ENCODE data around the gene GNB4.

GNB4 gene

DNA sequence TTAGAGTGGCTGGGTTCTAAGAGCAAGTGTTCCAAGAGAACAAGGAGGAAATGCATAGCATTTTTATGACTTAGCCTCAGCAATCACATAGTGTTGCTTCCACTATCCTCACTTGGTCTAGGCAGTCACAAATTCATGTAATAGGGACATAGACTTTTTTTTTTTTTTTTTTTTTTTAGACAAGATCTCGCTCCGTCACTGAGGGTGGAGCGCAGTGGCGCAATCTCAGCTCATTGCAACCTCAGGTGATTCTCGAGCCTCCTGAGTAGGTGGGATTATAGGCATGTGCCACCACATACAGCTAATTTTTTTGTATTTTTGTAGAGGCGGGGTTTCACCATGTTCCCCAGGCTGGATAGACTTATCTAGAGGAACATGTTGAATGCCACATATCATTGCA lies 4.7 kb upstream of the GNB4 start:
- TF ChIP-seq, protein P1, sequence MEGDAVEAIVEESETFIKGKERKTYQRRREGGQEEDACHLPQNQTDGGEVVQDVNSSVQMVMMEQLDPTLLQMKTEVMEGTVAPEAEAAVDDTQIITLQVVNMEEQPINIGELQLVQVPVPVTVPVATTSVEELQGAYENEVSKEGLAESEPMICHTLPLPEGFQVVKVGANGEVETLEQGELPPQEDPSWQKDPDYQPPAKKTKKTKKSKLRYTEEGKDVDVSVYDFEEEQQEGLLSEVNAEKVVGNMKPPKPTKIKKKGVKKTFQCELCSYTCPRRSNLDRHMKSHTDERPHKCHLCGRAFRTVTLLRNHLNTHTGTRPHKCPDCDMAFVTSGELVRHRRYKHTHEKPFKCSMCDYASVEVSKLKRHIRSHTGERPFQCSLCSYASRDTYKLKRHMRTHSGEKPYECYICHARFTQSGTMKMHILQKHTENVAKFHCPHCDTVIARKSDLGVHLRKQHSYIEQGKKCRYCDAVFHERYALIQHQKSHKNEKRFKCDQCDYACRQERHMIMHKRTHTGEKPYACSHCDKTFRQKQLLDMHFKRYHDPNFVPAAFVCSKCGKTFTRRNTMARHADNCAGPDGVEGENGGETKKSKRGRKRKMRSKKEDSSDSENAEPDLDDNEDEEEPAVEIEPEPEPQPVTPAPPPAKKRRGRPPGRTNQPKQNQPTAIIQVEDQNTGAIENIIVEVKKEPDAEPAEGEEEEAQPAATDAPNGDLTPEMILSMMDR (IDR thresholded peaks at IDR 0.05; ENCODE audit: low read depth, low read length, missing control alignments), result no peak

DNA sequence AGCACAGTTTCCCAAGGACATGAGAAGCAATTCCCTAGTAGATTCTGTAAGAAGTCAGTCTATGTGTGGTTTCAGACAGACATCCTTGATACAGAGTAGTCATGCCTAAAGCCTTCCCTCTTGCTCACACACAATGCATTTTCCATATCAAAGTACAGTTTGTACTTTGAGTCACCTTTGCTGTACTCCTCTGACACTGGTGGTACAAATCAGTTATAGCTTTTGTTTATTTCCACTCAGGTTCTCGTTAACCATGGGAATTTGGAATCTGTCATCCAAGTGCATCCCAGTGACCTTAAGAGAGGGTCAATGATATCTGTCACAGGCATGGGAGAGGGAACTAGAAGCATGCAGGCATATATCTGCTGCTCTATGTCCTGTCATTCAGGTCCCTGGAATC lies 3.6 kb upstream of the GNB4 start:
- DNase-seq (ENCODE audit: low read depth), result no peak
- in situ Hi-C loops (cut with HindIII; ENCODE audit: low sequenced_read_pairs), result no loop called here
- no peak overlapping the region for H3K4me3 ChIP-seq (ENCODE audit: low read depth, low read length)
- TF ChIP-seq, protein P1 (IDR thresholded peaks at IDR 0.05; ENCODE audit: low read depth, low read length, missing control alignments), result no peak

More for the DNA sequence above, 4.7 kb upstream of the GNB4 start:
- H3K4me3 ChIP-seq (ENCODE audit: low read depth, low read length), result no peak overlapping the region
- no peak for DNase-seq (ENCODE audit: low read depth)
- in situ Hi-C loops (cut with HindIII; ENCODE audit: low sequenced_read_pairs), result no loop called here

DNA sequence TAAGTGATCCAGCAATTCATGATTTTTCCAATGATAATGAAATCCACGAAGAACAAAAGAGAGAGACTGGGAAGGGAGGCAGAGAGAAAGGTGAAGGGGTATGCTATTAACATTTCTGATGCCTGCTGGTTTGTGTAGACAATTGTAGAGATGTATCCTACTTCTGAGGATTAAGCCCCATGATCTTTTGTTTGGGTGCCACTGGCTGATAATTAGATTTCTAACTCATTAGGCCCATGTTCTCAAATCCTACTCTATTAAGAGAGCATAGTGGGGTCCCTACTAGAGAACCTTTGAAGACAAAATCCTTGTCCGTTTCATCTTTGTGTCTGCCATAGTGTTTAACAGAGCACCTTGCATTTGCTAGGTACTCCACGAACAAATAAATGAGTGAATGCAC lies 2.7 kb upstream of the GNB4 start:
- in situ Hi-C loops (cut with HindIII; ENCODE audit: low sequenced_read_pairs), result no loop called here
- TF ChIP-seq, protein P1 (IDR thresholded peaks at IDR 0.05; ENCODE audit: low read depth, low read length, missing control alignments), result no peak
- H3K4me3 ChIP-seq (ENCODE audit: low read depth, low read length), result no peak overlapping the region
- DNase-seq (ENCODE audit: low read depth), result no peak

DNA sequence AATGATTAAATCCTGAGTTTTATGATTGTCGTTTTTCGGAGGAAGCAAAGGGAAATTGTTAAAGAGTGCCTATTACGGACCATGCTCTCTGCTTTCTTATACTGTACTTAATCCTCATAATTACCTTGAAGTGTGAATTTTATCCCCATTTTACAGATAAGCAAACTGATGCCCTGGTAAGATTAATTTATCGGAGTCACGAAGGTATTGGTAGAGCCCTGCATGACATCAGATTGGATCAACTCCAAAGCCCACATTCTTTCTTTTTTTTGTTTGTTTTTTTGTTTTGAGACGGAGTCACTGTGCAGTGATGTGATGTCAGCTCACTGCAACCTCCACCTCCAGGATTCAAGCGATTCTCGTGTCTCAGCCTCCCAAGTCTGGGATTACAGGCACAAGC lies 1.6 kb upstream of the GNB4 start:
- H3K4me3 ChIP-seq (ENCODE audit: low read depth, low read length), result no peak overlapping the region
- in situ Hi-C loops (cut with HindIII; ENCODE audit: low sequenced_read_pairs), result no loop called here
- DNase-seq (ENCODE audit: low read depth), result no peak
- TF ChIP-seq, protein P1 (IDR thresholded peaks at IDR 0.05; ENCODE audit: low read depth, low read length, missing control alignments), result no peak

DNA sequence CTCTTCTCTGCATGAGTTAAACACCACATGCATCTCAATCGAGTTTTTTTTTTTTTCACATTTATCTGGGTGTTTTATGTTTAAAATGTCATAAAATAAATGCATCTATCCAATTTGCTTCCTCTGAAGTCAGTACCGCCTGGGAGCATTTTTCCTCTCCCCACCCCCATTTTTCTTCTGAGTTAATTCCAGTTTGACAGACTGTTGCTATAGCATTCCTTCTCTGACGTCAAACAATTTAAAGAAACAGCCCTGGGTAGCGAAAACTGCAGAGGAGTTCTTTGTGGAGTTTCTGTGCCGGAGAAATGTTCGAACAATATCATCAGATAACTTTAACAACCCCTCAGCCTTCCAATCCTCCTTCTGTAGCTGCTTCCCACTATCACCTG lies 900 bp upstream of the GNB4 start:
- DNase-seq (ENCODE audit: low read depth), result peak; percentile 43
- H3K4me3 ChIP-seq (ENCODE audit: low read depth, low read length), result peak overlapping the region; percentile 89
- in situ Hi-C loops (cut with HindIII; ENCODE audit: low sequenced_read_pairs), result no loop called here
- TF ChIP-seq, protein P1 (IDR thresholded peaks at IDR 0.05; ENCODE audit: low read depth, low read length, missing control alignments), result no peak

DNA sequence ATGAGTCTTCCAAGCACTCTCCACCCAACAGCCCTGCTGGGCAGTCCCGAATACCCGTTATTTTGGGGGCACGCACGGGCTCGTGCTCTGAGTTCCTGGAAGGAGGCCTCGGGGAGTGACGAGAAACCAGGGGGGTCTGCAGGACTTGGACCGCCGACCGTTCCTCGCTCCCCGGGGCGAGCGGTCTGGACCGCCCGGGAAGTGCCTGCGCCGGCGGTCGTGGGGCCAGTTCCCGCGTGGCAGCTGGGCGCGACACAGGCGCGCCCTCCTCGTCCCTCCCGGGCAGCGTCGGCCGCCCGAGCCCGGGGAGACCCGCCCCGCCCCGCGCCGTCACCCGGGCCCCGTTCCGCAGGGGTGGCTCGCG lies 387 bp downstream of the GNB4 start:
- in situ Hi-C loops (cut with HindIII; ENCODE audit: low sequenced_read_pairs), result no loop called here
- no peak for DNase-seq (ENCODE audit: low read depth)
- TF ChIP-seq, protein P1 (IDR thresholded peaks at IDR 0.05; ENCODE audit: low read depth, low read length, missing control alignments), result no peak
- H3K4me3 ChIP-seq (ENCODE audit: low read depth, low read length), result peak overlapping the region; percentile 89

DNA sequence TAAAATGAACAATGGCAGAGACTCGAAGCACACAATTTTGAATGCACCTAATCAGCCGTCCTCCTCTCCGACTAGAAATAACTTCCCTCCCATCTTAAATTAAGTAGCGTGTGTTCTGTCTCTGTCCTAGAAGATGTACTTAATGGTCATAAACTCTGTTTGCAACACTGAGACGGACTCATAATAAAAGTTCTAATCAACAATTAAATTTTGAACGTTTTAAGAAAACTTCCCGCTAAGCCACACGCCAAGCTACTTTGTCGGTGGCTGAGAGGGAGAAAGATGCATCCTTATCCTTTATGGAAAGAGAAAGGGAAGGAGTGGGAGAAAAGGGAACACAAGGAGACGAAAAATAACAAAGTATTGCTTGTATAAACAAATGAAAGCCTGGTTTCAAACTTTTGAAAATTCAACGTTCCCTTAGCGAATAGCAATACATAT lies 989 bp downstream of the GNB4 start:
- in situ Hi-C loops (cut with HindIII; ENCODE audit: low sequenced_read_pairs), result no loop called here
- DNase-seq (ENCODE audit: low read depth), result no peak
- H3K4me3 ChIP-seq (ENCODE audit: low read depth, low read length), result peak overlapping the region; percentile 89
- TF ChIP-seq, protein P1 (IDR thresholded peaks at IDR 0.05; ENCODE audit: low read depth, low read length, missing control alignments), result no peak

Measured in astrocyte of the cerebellum (primary cell).